HEK293 (cell line): ENCODE measurements around the gene ZER1.

Experiments
- FEZF1 ChIP-seq: fragments of 450-650 bp; formaldehyde crosslinking; IDR thresholded peaks from 2 replicates; pipeline ENCODE4 v1.5.1; 2016; ENCODE audit warnings: missing biosample characterization, missing genetic modification characterization
- GFI1B ChIP-seq: fragments of 450-650 bp; formaldehyde crosslinking; IDR thresholded peaks from 2 replicates; pipeline ENCODE4 v1.5.1; 2016; ENCODE audit warnings: missing biosample characterization, missing genetic modification characterization
- GLIS1 ChIP-seq: fragments of 450-650 bp; formaldehyde crosslinking; IDR thresholded peaks from 2 replicates; pipeline ENCODE4 v1.5.1; 2016; ENCODE audit warnings: missing biosample characterization, missing genetic modification characterization
- GLIS2 ChIP-seq: fragments of 450-650 bp; formaldehyde crosslinking; IDR thresholded peaks from 2 replicates; pipeline ENCODE4 v1.5.1; 2016; ENCODE audit warnings: missing biosample characterization, missing genetic modification characterization
- HIC1 ChIP-seq: fragments of 450-650 bp; formaldehyde crosslinking; IDR thresholded peaks from 2 replicates; pipeline ENCODE4 v1.5.1; 2016; ENCODE audit warnings: missing biosample characterization, missing genetic modification characterization
- HOXD13 ChIP-seq: sonication (generic); formaldehyde crosslinking; IDR thresholded peaks from 2 replicates; pipeline ENCODE4 v1.8.0; 2022; ENCODE audit warnings: missing genetic modification reagents, borderline replicate concordance
- IKZF3 ChIP-seq: fragments of 450-650 bp; IDR thresholded peaks from 2 replicates; pipeline ENCODE4 v1.5.0; 2018; ENCODE audit warnings: missing biosample characterization, mild to moderate bottlenecking, missing genetic modification characterization, moderate library complexity
- KLF10 ChIP-seq: fragments of 450-650 bp; IDR thresholded peaks from 2 replicates; pipeline ENCODE4 v1.5.1; 2018; ENCODE audit warnings: missing biosample characterization, mild to moderate bottlenecking, missing genetic modification characterization
- KLF9 ChIP-seq: fragments of 450-650 bp; formaldehyde crosslinking; IDR thresholded peaks from 2 replicates; pipeline ENCODE4 v1.5.1; 2016; ENCODE audit warnings: missing biosample characterization, missing genetic modification characterization, low read depth
- REPIN1 ChIP-seq: fragments of 450-650 bp; formaldehyde crosslinking; IDR thresholded peaks from 2 replicates; pipeline ENCODE4 v1.5.1; 2017; ENCODE audit warnings: missing biosample characterization, missing genetic modification characterization, low read depth
- SCRT2 ChIP-seq: fragments of 450-650 bp; formaldehyde crosslinking; IDR thresholded peaks from 2 replicates; pipeline ENCODE4 v1.5.1; 2016; ENCODE audit warnings: missing biosample characterization, missing genetic modification characterization
- SP3 ChIP-seq: fragments of 450-650 bp; formaldehyde crosslinking; IDR thresholded peaks from 2 replicates; pipeline ENCODE4 v1.5.1; 2016; ENCODE audit warnings: missing biosample characterization, missing genetic modification characterization
- YY1 ChIP-seq: fragments of 450-650 bp; formaldehyde crosslinking; IDR thresholded peaks from 2 replicates; pipeline ENCODE4 v1.5.1; 2018; ENCODE audit warnings: missing biosample characterization, missing genetic modification characterization
- ZBTB44 ChIP-seq: fragments of 450-650 bp; IDR thresholded peaks from 2 replicates; pipeline ENCODE4 v1.5.1; 2018; ENCODE audit warnings: missing biosample characterization, mild to moderate bottlenecking, missing genetic modification characterization
- ZFP41 ChIP-seq: fragments of 450-650 bp; formaldehyde crosslinking; IDR thresholded peaks from 2 replicates; pipeline ENCODE4 v1.5.1; 2016; ENCODE audit warnings: missing biosample characterization, missing genetic modification characterization, borderline replicate concordance
- ZNF18 ChIP-seq: fragments of 450-650 bp; formaldehyde crosslinking; IDR thresholded peaks from 2 replicates; pipeline ENCODE4 v1.5.1; 2016; ENCODE audit warnings: missing biosample characterization, missing genetic modification characterization
- ZNF214 ChIP-seq: fragments of 450-650 bp; formaldehyde crosslinking; IDR thresholded peaks from 2 replicates; pipeline ENCODE4 v1.5.1; 2017; ENCODE audit warnings: missing biosample characterization, mild to moderate bottlenecking, missing genetic modification characterization, borderline replicate concordance
- ZNF302 ChIP-seq: fragments of 450-650 bp; formaldehyde crosslinking; IDR thresholded peaks from 2 replicates; pipeline ENCODE4 v1.5.1; 2016; ENCODE audit warnings: missing biosample characterization, missing genetic modification characterization, low read depth
- ZNF426 ChIP-seq: fragments of 450-650 bp; formaldehyde crosslinking; IDR thresholded peaks from 2 replicates; pipeline ENCODE4 v1.5.1; 2017; ENCODE audit warnings: missing biosample characterization, missing genetic modification characterization, mild to moderate bottlenecking, inconsistent platforms, moderate library complexity
- ZNF518A ChIP-seq: fragments of 450-650 bp; formaldehyde crosslinking; conservative IDR thresholded peaks from 2 replicates; pipeline ENCODE4 v1.5.1; 2016; ENCODE audit warnings: low read depth, missing biosample characterization, missing genetic modification characterization
- ZNF521 ChIP-seq: fragments of 450-650 bp; formaldehyde crosslinking; IDR thresholded peaks from 2 replicates; pipeline ENCODE4 v1.5.1; 2017; ENCODE audit warnings: missing biosample characterization, mild to moderate bottlenecking, missing genetic modification characterization
- ZNF624 ChIP-seq: fragments of 450-650 bp; formaldehyde crosslinking; IDR thresholded peaks from 2 replicates; pipeline ENCODE4 v1.5.1; 2017; ENCODE audit warnings: missing biosample characterization, missing genetic modification characterization
- TF ChIP-seq, protein P1 (sequence below): fragments of 450-650 bp; formaldehyde crosslinking; IDR thresholded peaks from 2 replicates; pipeline ENCODE4 v1.5.1; 2016; ENCODE audit warnings: missing biosample characterization, missing genetic modification characterization
- TF ChIP-seq, protein P2 (sequence below): fragments of 450-650 bp; formaldehyde crosslinking; IDR thresholded peaks from 2 replicates; pipeline ENCODE4 v1.5.1; 2017; ENCODE audit warnings: missing biosample characterization, missing genetic modification characterization

The ZER1 gene

GRCh38 chr9:128819716-128820664 lies 48.3 kb upstream of the ZER1 start (continued):
- TF ChIP-seq ZNF518A (tag by site-specific recombination), result no peak
- no peak for TF ChIP-seq REPIN1 (tag by site-specific recombination)
- TF ChIP-seq ZFP41, result no peak
- TF ChIP-seq GFI1B (tag by site-specific recombination), result no peak
- TF ChIP-seq SP3 (tag by site-specific recombination), result no peak
- TF ChIP-seq ZNF521 (tag by site-specific recombination), result no peak
- TF ChIP-seq, protein P1, sequence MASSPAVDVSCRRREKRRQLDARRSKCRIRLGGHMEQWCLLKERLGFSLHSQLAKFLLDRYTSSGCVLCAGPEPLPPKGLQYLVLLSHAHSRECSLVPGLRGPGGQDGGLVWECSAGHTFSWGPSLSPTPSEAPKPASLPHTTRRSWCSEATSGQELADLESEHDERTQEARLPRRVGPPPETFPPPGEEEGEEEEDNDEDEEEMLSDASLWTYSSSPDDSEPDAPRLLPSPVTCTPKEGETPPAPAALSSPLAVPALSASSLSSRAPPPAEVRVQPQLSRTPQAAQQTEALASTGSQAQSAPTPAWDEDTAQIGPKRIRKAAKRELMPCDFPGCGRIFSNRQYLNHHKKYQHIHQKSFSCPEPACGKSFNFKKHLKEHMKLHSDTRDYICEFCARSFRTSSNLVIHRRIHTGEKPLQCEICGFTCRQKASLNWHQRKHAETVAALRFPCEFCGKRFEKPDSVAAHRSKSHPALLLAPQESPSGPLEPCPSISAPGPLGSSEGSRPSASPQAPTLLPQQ (tag by site-specific recombination), result no peak
- TF ChIP-seq YY1 (tag by site-specific recombination), result no peak
- no peak for TF ChIP-seq ZNF624 (tag by site-specific recombination)
- TF ChIP-seq, protein P2, sequence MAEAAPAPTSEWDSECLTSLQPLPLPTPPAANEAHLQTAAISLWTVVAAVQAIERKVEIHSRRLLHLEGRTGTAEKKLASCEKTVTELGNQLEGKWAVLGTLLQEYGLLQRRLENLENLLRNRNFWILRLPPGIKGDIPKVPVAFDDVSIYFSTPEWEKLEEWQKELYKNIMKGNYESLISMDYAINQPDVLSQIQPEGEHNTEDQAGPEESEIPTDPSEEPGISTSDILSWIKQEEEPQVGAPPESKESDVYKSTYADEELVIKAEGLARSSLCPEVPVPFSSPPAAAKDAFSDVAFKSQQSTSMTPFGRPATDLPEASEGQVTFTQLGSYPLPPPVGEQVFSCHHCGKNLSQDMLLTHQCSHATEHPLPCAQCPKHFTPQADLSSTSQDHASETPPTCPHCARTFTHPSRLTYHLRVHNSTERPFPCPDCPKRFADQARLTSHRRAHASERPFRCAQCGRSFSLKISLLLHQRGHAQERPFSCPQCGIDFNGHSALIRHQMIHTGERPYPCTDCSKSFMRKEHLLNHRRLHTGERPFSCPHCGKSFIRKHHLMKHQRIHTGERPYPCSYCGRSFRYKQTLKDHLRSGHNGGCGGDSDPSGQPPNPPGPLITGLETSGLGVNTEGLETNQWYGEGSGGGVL, result no peak
- TF ChIP-seq ZNF18 (tag by site-specific recombination), result no peak
- no peak for TF ChIP-seq GLIS1 (tag by site-specific recombination)
- no peak for TF ChIP-seq ZNF214 (tag by site-specific recombination)
- TF ChIP-seq IKZF3 (tag by site-specific recombination), result peak; percentile 69
- TF ChIP-seq SCRT2 (tag by site-specific recombination), result no peak
- no peak for TF ChIP-seq HIC1 (tag by site-specific recombination)
- no peak for TF ChIP-seq KLF10
- TF ChIP-seq ZBTB44, result no peak
- TF ChIP-seq KLF9 (tag by site-specific recombination), result no peak
- TF ChIP-seq FEZF1 (tag by site-specific recombination), result no peak
- no peak for TF ChIP-seq ZNF426 (tag by site-specific recombination)
- no peak for TF ChIP-seq ZNF302 (tag by site-specific recombination)
- TF ChIP-seq HOXD13 (CRISPR knock-in tag), result no peak
- TF ChIP-seq GLIS2 (tag by site-specific recombination), result 0 out of 2 replicates have a peak, but pooled peaks have one; percentile 12
